HG03520 (cell line): ENCODE data around the gene MAML2.
A peak's percentile ranks its signal among the peaks of the same experiment; 100 is the strongest.

Experiments
- ATAC-seq: cut with Tn5 transposase; IDR thresholded peaks from one replicate; pipeline ENCODE4 v1.9.1; 2021; ENCODE audit warnings: mild to moderate bottlenecking, moderate library complexity; ENCODE audit not compliant: unreplicated experiment

MAML2 gene

GRCh38 chr11:96215826-96216225, 127.2 kb downstream of the MAML2 start:
- ATAC-seq, result no peak

- ATAC-seq, result peak; percentile 70
Observed at GRCh38 chr11:96215110-96215782, 127.7 kb downstream of the MAML2 start.

GRCh38 chr11:96214777-96215109, 128.3 kb downstream of the MAML2 start:
- ATAC-seq, result no peak

- ATAC-seq, result no peak
Observed at GRCh38 chr11:96213500-96213899, 129.5 kb downstream of the MAML2 start.

- ATAC-seq, result no peak
Observed at GRCh38 chr11:96211436-96211835, 131.6 kb downstream of the MAML2 start.

GRCh38 chr11:96207459-96208449, 135.2 kb downstream of the MAML2 start:
- no peak for ATAC-seq

GRCh38 chr11:96206955-96207354, 136.0 kb downstream of the MAML2 start:
- ATAC-seq, result no peak

GRCh38 chr11:96205460-96205809, 137.6 kb downstream of the MAML2 start:
- ATAC-seq, result no peak

- ATAC-seq, result no peak
Observed at GRCh38 chr11:96204721-96205459, 138.1 kb downstream of the MAML2 start.

- no peak for ATAC-seq
Observed at GRCh38 chr11:96204366-96204659, 138.7 kb downstream of the MAML2 start.

GRCh38 chr11:96203567-96204365, 139.2 kb downstream of the MAML2 start:
- no peak for ATAC-seq

GRCh38 chr11:96200243-96200642, 142.8 kb downstream of the MAML2 start:
- ATAC-seq, result no peak

GRCh38 chr11:96199563-96200025, 143.4 kb downstream of the MAML2 start:
- ATAC-seq, result no peak

GRCh38 chr11:96197801-96198701, 144.9 kb downstream of the MAML2 start:
- ATAC-seq, result peak; percentile 78

- no peak for ATAC-seq
Observed at GRCh38 chr11:96197103-96197502, 145.9 kb downstream of the MAML2 start.

- no peak for ATAC-seq
Observed at GRCh38 chr11:96196181-96196662, 146.8 kb downstream of the MAML2 start.

- ATAC-seq, result no peak
Observed at GRCh38 chr11:96195671-96196070, 147.3 kb downstream of the MAML2 start.

- no peak for ATAC-seq
Observed at GRCh38 chr11:96194581-96195374, 148.2 kb downstream of the MAML2 start.
